ENCODE results near the gene KANSL1. TPM values are rescaled to one million over a fixed set of nuclear protein-coding genes. Genes with fewer than 3 reads are reported as not detected.

KANSL1 gene
- total RNA-seq, 1 experiment from 2014 or later = 55.5 TPM

DNA sequence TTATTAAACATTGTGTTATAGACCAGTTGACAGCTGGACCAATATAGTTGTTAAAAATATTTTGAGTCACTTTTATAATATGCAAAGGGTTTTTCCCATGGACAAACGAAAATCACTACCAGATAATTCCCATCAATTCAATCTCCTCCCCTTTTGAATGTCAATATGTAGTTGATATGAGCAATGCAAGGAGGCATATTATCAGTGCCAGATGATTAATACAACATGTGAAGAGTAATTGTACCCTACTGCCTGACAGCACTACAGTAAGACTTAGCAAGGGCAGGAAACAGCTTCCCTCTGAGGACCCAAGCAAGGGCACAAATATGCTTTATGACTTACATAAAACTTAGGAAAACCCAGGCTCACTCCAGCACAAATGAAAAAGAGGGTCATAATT is 17.3 kb downstream of the KANSL1 start:
- intact Hi-C loops (cut with micrococcal nuclease; ENCODE audit: unreplicated experiment) = no loop called here

DNA sequence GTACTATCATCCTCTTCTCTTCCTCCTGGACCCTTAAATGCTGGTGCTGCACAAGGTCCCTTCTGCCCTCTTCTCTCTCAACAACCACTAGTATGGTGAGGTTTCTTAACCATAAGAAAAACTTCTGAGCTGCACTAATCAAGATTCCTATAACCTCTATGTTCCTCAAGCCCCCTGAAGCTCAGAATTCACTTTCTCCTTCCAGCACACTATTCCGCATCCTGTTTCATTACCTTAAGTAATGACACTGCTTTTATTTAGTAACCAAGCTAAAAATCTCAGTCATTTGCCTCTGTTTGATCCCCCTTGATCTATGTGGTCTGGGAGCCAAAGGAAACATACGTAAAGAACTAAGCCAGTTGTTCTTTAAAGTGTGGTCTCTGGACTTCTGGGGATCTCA is 20.1 kb downstream of the KANSL1 start:
- no peak overlapping the region for H3K27ac ChIP-seq (ENCODE audit: low read length)
- intact Hi-C loops (cut with micrococcal nuclease; ENCODE audit: unreplicated experiment) (no loop called here), in situ Hi-C loops (cut with HindIII; ENCODE audit: low pct_unique_long_range_greater_than_20kb, low sequenced_read_pairs) (no loop called here)
- ATAC-seq = no peak
- H3K4me1 ChIP-seq (ENCODE audit: control insufficient read depth, insufficient read depth, low read length) = peaks cover 7% of the 10 kb centered on the region
- H3K27me3 ChIP-seq (ENCODE audit: control insufficient read depth, insufficient read depth, low read length) = no peaks in the 10 kb centered on the region
- TF ChIP-seq, protein P1, sequence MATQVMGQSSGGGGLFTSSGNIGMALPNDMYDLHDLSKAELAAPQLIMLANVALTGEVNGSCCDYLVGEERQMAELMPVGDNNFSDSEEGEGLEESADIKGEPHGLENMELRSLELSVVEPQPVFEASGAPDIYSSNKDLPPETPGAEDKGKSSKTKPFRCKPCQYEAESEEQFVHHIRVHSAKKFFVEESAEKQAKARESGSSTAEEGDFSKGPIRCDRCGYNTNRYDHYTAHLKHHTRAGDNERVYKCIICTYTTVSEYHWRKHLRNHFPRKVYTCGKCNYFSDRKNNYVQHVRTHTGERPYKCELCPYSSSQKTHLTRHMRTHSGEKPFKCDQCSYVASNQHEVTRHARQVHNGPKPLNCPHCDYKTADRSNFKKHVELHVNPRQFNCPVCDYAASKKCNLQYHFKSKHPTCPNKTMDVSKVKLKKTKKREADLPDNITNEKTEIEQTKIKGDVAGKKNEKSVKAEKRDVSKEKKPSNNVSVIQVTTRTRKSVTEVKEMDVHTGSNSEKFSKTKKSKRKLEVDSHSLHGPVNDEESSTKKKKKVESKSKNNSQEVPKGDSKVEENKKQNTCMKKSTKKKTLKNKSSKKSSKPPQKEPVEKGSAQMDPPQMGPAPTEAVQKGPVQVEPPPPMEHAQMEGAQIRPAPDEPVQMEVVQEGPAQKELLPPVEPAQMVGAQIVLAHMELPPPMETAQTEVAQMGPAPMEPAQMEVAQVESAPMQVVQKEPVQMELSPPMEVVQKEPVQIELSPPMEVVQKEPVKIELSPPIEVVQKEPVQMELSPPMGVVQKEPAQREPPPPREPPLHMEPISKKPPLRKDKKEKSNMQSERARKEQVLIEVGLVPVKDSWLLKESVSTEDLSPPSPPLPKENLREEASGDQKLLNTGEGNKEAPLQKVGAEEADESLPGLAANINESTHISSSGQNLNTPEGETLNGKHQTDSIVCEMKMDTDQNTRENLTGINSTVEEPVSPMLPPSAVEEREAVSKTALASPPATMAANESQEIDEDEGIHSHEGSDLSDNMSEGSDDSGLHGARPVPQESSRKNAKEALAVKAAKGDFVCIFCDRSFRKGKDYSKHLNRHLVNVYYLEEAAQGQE (IDR thresholded peaks at IDR 0.05; ENCODE audit: insufficient read depth in 1 of 2, low read depth in 2 of 2, low read length in 1 of 2) = no peak
- TF ChIP-seq SIN3A (IDR thresholded peaks at IDR 0.05; ENCODE audit: borderline replicate concordance, insufficient read depth, low read depth, low read length) = no peak
- no peak for TF ChIP-seq CTCF (IDR thresholded peaks at IDR 0.05)
- TF ChIP-seq TCF7L2 (IDR thresholded peaks at IDR 0.05; ENCODE audit: low read depth, low read length) = no peak
- TF ChIP-seq POLR2AphosphoS5 (IDR thresholded peaks at IDR 0.05; ENCODE audit: low read depth, low read length) = no peak
- POLR2A ChIA-PET = no interaction called here
- H3K9me3 ChIP-seq (ENCODE audit: control insufficient read depth, insufficient read depth, low read depth, low read length) = no peaks in the 10 kb centered on the region
- no TSS peak for BruUV-seq (replicated peaks)
- no peak overlapping the region for H3K4me3 ChIP-seq (ENCODE audit: low read depth in 2 of 2, low read length in 2 of 2)
- DNase-seq (ENCODE audit: low read depth, low spot score) = no peak
- CTCF ChIA-PET = interaction anchor here (0.5 kb wide), 1 partner anchor 9 kb away, joined by 3 read pairs; no protein-coding TSS in a partner anchor
- H3K36me3 ChIP-seq (ENCODE audit: control insufficient read depth, insufficient read depth, low read length) = peaks cover 14% of the 10 kb centered on the region

More for the DNA sequence above, 17.3 kb downstream of the KANSL1 start:
- Histone ChIP-seq H3K27me3 (ENCODE audit: control insufficient read depth, insufficient read depth, low read length) (no peaks in the 10 kb centered on the region), H3K4me1 (ENCODE audit: control insufficient read depth, insufficient read depth, low read length) (peaks cover 23% of the 10 kb centered on the region), H3K36me3 (ENCODE audit: control insufficient read depth, insufficient read depth, low read length) (peaks cover 4% of the 10 kb centered on the region; the same call in 1 of the 2 replicates), H3K9me3 (ENCODE audit: control insufficient read depth, insufficient read depth, low read depth, low read length) (no peaks in the 10 kb centered on the region), H3K4me3 (ENCODE audit: low read depth in 2 of 2, low read length in 2 of 2) (no peak overlapping the region), H3K27ac (ENCODE audit: low read length) (no peak overlapping the region)
- DNase-seq (ENCODE audit: low read depth, low spot score) (no peak), ATAC-seq (no peak)
- ChIA-PET CTCF (interaction anchor here (0.6 kb wide), 1 partner anchor 339 kb away, joined by 3 read pairs; no protein-coding TSS in a partner anchor), POLR2A (no interaction called here)
- TF ChIP-seq SIN3A (IDR thresholded peaks at IDR 0.05; ENCODE audit: borderline replicate concordance, insufficient read depth, low read depth, low read length) (no peak), TCF7L2 (IDR thresholded peaks at IDR 0.05; ENCODE audit: low read depth, low read length) (no peak), CTCF (IDR thresholded peaks at IDR 0.05) (no peak), POLR2AphosphoS5 (IDR thresholded peaks at IDR 0.05; ENCODE audit: low read depth, low read length) (no peak)
- TF ChIP-seq, protein P1 (IDR thresholded peaks at IDR 0.05; ENCODE audit: insufficient read depth in 1 of 2, low read depth in 2 of 2, low read length in 1 of 2) = no peak
- no TSS peak for BruUV-seq (replicated peaks)
- in situ Hi-C loops (cut with HindIII; ENCODE audit: low pct_unique_long_range_greater_than_20kb, low sequenced_read_pairs) = no loop called here
